ENCODE results near the gene GPR176.

GPR176 gene

DNA sequence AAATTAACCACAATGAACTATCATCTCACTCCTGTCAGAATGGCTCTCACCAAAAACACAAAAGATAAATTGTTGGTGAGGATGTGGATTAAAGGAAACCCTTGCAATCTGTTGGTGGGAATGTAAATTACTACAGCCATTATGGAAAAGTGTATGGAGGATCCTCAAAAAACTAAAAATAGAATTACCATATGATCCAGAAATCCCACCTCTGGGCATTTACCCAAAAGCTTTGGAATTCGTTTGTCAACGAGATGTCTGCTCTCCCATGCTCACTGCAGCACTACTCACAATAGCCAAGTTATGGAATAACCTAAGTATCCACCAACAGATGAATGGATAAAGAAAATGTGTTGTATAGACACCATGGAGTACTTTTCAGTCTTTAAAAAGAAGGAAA, 159.1 kb downstream of the GPR176 start:
- Histone ChIP-seq H3K4me3 (no peak overlapping the region), H3K27ac (no peak overlapping the region)

DNA sequence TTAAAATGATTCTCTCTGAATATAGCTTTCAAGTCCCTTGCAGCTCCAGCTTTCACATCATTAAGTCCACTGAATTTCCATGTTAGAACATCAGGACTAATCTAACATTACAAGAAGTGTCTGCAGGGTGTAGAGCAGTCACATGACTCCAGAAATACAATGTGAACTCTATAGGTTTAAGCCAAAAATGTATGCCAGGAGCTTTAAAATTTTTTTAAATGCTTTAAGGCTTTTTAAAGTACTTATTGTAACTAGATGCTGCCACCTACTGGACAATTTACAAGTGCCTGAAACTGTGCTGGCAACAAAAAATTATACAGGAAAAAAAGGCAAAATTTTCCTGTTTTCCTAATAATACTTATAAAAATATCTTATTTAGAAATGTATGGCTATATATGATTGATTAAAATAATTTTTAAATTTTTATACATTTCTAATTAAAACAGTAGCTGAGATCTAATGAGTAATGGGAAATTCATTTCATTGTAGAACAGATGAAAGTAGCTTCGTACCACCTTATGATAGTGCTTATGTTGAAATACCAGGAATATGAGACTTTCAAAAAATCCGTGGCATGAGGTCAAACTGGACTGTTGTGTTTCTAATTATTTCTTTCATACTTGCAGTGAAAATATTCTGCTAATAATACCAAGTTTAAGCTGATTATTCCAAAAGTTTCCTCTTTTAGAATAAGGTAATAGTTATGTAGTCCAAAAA, 163.1 kb downstream of the GPR176 start:
- Histone ChIP-seq H3K4me3 (no peak overlapping the region), H3K27ac (no peak overlapping the region)

DNA sequence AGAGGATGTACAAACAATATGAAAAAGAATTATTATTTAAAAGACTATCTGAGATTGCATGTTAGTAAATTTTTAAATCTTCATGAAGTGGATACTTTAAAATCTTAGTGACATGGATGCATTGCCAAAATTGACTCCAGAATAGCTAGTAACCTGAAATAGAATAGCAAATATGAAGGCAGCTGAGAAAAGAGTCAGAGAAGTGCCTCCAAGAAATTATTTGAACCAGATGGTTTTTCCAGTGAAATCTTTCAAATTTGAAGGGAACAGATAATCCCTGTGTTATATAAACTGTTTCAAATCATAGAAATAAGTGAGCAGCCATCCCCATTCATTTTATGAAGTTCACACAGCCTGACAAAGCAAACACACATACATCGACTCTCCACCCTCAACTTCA, 167.1 kb downstream of the GPR176 start:
- Histone ChIP-seq H3K4me3 (no peak overlapping the region), H3K27ac (no peak overlapping the region)

DNA sequence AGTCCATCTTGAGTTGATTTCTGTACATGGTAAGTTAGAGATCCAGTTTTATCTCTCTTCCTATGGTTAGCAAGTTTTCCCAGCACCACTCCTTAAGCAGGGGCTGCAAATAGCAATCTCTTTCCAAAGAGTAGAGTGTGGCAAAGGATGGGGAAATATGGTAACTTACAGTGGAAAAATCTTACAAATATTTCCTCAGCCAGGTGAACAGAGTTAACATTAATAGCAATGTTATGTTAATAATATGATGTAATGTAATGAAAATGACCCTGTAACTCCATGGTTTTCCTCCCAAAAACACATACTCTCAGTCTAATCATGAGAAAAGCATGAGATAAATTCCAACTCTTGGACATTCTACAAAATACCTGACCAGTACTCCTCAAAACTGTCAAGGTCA, 167.8 kb downstream of the GPR176 start:
- H3K4me3 ChIP-seq, result no peak overlapping the region
- H3K27ac ChIP-seq, result no peak overlapping the region
